ENCODE measurements around the gene UBL4A.

UBL4A gene

GRCh38 chrX:154436374-154436982 is 49.9 kb downstream of the UBL4A start:
- no peak for DNase-seq

GRCh38 chrX:154435171-154435733 is 51.2 kb downstream of the UBL4A start:
- DNase-seq: no peak

GRCh38 chrX:154434394-154435168 is 51.8 kb downstream of the UBL4A start:
- DNase-seq: no peak
